DND-41 (cell line): ENCODE data around the gene NCK2.

Source experiments
- EZH2 ChIP-seq: IDR thresholded peaks from 3 replicates; pipeline ENCODE4 v1.6.1; 2012; ENCODE audit warnings: borderline replicate concordance, low read depth, mild to moderate bottlenecking, moderate library complexity, low read length, inconsistent platforms; ENCODE audit not compliant: severe bottlenecking
- TF ChIP-seq, protein P1 (sequence below): IDR thresholded peaks from 2 replicates; pipeline ENCODE4 v1.5.1; 2012; ENCODE audit warnings: borderline replicate concordance, low read length, moderate library complexity, mild to moderate bottlenecking; ENCODE audit not compliant: poor library complexity, severe bottlenecking; ENCODE audit errors: extremely low read depth

DNA sequence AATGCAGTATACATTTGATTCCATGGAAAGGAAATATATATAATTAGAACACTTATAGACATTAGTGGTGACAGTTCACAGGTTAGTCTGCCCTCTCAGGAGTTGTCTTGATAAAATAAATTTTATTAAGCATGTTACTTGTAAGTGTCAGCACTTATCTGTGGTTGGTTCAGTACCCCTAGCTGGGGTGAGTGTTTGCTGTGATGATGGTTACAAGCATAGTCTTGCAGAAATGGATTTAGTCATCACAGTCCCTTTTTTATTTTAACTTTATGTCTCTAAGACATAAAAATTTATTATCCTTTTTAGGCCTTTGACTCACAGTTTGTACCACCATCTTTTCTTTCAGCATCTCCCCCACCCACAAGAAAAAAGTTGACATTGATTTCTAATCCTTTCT, 52.1 kb downstream of the NCK2 start:
- TF ChIP-seq, protein P1, sequence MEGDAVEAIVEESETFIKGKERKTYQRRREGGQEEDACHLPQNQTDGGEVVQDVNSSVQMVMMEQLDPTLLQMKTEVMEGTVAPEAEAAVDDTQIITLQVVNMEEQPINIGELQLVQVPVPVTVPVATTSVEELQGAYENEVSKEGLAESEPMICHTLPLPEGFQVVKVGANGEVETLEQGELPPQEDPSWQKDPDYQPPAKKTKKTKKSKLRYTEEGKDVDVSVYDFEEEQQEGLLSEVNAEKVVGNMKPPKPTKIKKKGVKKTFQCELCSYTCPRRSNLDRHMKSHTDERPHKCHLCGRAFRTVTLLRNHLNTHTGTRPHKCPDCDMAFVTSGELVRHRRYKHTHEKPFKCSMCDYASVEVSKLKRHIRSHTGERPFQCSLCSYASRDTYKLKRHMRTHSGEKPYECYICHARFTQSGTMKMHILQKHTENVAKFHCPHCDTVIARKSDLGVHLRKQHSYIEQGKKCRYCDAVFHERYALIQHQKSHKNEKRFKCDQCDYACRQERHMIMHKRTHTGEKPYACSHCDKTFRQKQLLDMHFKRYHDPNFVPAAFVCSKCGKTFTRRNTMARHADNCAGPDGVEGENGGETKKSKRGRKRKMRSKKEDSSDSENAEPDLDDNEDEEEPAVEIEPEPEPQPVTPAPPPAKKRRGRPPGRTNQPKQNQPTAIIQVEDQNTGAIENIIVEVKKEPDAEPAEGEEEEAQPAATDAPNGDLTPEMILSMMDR, result no peak
- no peak for TF ChIP-seq EZH2
